WERI-Rb-1 (cell line): ENCODE measurements around the gene ACP5.
"Not testable (repeated sequence)": the region's sequence is repeated elsewhere in the genome, so short reads cannot be mapped to it uniquely, and the experiment has no call there.

Experiments
- DNase-seq: peaks from one replicate; pipeline ENCODE4 v3.0.0-alpha.2; 2020
- H3K27ac ChIP-seq: fragments of 250-450 bp; sonication (Bioruptor Pico); 2 replicates; pipeline ENCODE4 v1.5.1; 2020; ENCODE audit warnings: mild to moderate bottlenecking, moderate library complexity
- H3K27me3 ChIP-seq: fragments of 250-450 bp; sonication (Bioruptor Pico); 2 replicates; pipeline ENCODE4 v1.5.1; 2021; ENCODE audit warnings: mild to moderate bottlenecking, low read depth, moderate library complexity; ENCODE audit not compliant: insufficient read depth, severe bottlenecking
- H3K36me3 ChIP-seq: fragments of 250-450 bp; sonication (Bioruptor Pico); 2 replicates; pipeline ENCODE4 v1.5.1; 2020; ENCODE audit warnings: mild to moderate bottlenecking, moderate library complexity
- H3K4me3 ChIP-seq: 2 replicates; pipeline ENCODE4 v1.5.1; 2011; ENCODE audit warnings: low read depth, mild to moderate bottlenecking, control low read depth, low read length
- H3K9me3 ChIP-seq: fragments of 250-450 bp; sonication (Bioruptor Pico); 2 replicates; pipeline ENCODE4 v1.5.1; 2021; ENCODE audit warnings: mild to moderate bottlenecking, moderate library complexity; ENCODE audit not compliant: severe bottlenecking
- TF ChIP-seq, protein P1 (sequence below): IDR thresholded peaks from 2 replicates; pipeline ENCODE4 v1.5.1; 2011; ENCODE audit warnings: low read depth, mild to moderate bottlenecking, control low read depth, inconsistent platforms, low read length

Gene ACP5

DNA sequence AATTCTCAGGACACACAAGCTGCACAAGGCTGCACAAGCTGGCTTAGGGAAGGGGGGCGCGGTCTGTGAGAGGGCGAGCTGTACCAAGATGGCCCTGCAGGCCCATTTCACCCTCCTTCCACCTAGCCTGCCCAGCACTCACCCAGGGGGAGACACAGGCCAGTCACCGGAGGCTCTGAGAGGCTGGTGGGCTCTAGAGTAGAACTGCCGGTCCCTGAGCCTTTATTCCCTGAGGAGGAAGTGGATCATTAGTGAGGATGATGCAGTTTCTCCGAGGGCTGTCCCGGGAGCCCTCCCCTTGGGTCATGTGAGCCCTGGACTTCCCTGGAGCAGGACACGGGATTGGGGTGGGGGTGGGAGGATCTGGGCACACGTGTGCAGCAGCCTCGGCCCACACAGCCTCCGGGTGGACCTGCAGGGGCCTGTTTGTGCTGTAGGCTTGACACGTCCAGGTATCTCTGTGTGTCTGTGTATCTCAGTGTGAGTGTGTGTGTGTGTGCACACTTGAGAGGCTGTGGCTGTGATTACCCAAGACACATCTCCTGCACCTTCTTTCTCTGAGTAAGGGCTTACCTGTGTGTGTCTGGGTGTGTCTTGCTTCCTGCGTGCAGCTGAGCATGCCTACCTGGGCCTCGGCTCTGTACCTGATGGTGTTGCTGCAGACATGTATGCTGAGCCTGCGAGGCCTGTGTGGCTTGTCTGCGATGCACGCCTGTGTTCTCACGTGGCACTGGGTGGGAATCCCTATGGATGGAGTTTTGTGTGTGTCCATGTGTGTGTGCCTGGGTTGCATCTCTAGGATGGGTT is at the start of gene ACP5:
Gene ACP5, minus strand, starts transcription at position 195 of the 807 bp plus-strand sequence. CDS start 328 bp downstream, outside the sequence.
- Histone ChIP-seq H3K36me3 (no peaks in the 10 kb centered on the region), H3K9me3 (no peaks in the 10 kb centered on the region), H3K4me3 (peak within 1 kb of the TSS; percentile 32), H3K27ac (peak within 1 kb of the TSS; percentile 77), H3K27me3 (no peaks in the 10 kb centered on the region)
- TF ChIP-seq, protein P1, sequence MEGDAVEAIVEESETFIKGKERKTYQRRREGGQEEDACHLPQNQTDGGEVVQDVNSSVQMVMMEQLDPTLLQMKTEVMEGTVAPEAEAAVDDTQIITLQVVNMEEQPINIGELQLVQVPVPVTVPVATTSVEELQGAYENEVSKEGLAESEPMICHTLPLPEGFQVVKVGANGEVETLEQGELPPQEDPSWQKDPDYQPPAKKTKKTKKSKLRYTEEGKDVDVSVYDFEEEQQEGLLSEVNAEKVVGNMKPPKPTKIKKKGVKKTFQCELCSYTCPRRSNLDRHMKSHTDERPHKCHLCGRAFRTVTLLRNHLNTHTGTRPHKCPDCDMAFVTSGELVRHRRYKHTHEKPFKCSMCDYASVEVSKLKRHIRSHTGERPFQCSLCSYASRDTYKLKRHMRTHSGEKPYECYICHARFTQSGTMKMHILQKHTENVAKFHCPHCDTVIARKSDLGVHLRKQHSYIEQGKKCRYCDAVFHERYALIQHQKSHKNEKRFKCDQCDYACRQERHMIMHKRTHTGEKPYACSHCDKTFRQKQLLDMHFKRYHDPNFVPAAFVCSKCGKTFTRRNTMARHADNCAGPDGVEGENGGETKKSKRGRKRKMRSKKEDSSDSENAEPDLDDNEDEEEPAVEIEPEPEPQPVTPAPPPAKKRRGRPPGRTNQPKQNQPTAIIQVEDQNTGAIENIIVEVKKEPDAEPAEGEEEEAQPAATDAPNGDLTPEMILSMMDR = no peak
- DNase-seq = peak; percentile 68

DNA sequence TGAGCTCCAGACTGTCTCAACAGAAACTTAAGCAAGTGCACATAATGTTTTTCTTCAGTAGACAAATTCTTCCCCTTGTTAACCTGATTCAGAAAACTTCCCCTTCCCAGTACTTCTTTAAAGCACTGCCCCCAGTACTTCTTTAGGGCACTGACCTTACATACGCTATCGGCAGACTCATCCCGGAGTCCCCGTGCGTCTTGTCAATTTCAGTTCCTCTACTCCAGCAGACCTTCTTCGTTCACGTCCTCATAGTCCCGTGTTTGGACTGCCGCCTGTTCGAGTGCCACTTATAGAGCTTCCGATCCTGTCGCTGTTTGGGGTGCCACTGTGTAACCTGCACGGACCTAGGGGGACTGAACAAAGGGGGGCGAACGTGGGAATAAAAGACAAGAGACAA is 48.8 kb upstream of the ACP5 start:
- DNase-seq = no peak

DNA sequence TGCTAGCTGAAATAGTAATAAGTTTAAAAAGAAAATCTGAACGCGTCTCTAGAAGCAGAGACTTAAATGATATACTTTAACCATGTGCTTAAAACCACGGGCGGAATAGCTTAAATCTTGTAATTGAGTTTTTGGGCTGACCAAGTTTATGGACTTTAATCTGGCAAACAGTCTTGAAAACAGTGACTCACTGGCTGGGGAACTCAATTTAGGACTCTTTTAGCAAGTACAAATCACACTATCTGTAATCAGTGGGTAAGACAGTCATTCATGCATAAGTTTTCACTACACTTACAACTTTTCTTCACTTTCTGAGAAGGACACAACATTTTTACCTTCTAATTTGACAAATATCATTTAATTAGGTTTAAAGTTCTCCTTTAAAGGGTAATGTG is 46.6 kb upstream of the ACP5 start:
- TF ChIP-seq, protein P1 = no peak
- Histone ChIP-seq H3K27me3 (no peaks in the 10 kb centered on the region), H3K36me3 (peaks cover 21% of the 10 kb centered on the region), H3K27ac (no peak overlapping the region), H3K4me3 (no peak overlapping the region), H3K9me3 (no peaks in the 10 kb centered on the region)
- no peak for DNase-seq

More for the DNA sequence above, 48.8 kb upstream of the ACP5 start:
- H3K27me3 ChIP-seq = no peaks in the 10 kb centered on the region
- H3K4me3 ChIP-seq = no peak overlapping the region
- TF ChIP-seq, protein P1 = no peak
- H3K9me3 ChIP-seq = no peaks in the 10 kb centered on the region
- no peak overlapping the region for H3K27ac ChIP-seq
- H3K36me3 ChIP-seq = no peaks in the 10 kb centered on the region

DNA sequence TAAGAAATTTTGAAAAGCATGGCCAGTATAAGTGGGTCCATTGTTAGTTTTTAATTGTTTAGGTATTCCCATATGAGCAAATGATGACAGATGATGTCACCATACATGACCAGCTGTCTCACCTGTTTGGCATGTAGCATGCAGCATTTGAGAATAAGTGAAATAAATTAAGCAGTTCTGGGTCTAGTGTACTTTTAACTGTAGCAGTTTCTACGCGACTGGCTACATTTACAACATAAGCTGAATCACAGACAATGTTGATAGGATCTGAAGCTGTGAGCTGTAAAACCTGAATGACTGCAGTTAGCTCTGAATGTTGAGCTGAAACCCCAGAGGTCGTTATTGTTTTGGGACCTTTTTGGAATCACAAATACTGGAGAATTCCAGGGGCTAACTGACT is 45.0 kb upstream of the ACP5 start:
- not testable (repeated sequence) for H3K27me3 ChIP-seq, H3K4me3 ChIP-seq, H3K27ac ChIP-seq

DNA sequence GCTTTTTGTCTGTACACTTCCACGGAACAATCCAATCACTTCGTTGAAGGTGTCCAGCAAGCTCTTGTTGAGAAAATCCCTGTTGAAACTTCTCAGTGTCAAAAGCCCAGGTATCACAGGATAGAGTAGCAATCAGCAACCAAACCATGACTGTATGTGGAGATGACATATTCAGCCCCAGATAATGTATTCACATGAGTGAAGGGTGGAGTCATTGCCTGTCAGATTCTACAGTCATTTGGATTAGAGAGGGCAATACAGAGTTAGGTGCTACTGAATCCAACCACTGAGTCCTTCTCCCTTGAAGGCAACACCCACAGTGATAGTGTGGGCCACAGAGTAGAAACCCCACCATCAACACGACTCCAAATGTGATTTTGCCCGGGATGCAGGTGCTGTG is 43.1 kb upstream of the ACP5 start:
- Histone ChIP-seq H3K27ac (no peak overlapping the region), H3K36me3 (peaks cover 56% of the 10 kb centered on the region), H3K9me3 (peaks cover 18% of the 10 kb centered on the region), H3K27me3 (no peaks in the 10 kb centered on the region), H3K4me3 (no peak overlapping the region)
- DNase-seq = no peak
- TF ChIP-seq, protein P1 = no peak

More for the DNA sequence above, 45.0 kb upstream of the ACP5 start:
- DNase-seq, H3K9me3 ChIP-seq: not testable (repeated sequence)
- H3K36me3 ChIP-seq = peaks cover 38% of the 10 kb centered on the region

DNA sequence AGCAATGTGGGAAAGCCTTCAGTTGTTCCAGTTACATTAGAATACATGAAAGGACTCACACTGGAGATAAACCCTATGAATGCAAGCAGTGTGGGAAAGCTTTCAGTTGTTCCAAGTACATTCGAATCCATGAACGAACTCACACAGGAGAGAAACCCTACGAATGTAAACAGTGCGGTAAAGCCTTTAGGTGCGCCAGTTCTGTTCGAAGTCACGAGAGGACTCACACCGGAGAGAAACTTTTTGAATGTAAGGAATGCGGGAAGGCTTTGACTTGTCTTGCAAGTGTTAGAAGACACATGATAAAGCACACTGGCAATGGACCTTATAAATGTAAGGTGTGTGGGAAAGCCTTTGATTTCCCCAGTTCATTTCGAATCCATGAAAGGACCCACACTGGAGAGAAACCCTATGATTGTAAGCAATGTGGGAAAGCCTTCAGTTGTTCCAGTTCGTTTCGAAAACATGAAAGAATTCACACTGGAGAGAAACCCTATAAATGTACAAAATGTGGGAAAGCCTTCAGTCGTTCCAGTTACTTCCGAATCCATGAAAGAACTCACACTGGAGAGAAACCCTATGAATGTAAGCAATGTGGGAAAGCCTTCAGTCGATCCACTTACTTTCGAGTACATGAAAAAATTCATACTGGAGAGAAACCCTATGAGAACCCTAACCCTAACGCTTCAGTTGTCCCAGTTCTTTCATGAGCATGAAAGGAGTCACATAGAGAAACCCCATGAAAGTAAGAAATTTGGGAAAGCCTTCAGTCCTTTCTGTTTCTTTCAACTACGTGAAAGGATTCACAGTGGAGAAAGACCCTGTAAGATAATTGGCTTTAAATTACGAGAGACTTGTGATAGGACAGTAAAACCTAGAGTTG is 40.0 kb upstream of the ACP5 start:
- Histone ChIP-seq H3K4me3 (no peak overlapping the region), H3K36me3 (peaks cover 73% of the 10 kb centered on the region), H3K27me3 (no peaks in the 10 kb centered on the region), H3K27ac (no peak overlapping the region), H3K9me3 (peaks cover 18% of the 10 kb centered on the region)
- TF ChIP-seq, protein P1 = no peak
- no peak for DNase-seq
